ENCODE results near the gene KCNK18.
"Not testable (repeated sequence)": the region's sequence is repeated elsewhere in the genome, so short reads cannot be mapped to it uniquely, and the experiment has no call there.

DNA sequence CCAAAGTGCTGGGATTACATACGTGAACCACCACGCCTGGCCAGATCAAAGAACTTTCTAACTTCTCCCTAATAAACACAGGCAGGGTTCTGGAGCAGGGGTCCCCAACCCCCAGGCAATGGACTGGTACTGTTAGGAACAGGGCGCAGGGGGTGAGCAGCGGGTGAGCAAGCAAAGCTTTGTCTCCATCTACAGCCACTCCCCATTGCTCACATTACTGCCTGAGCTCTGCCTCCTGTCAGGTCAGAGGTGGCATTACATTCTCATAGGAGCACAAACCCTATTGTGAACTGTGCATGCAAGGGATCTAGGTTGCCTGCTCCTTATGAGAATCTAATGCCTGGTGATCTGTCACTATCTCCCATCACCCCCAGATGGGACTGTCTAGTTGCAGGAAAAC, 11.5 kb upstream of the KCNK18 start:
- TF ChIP-seq, protein P1, sequence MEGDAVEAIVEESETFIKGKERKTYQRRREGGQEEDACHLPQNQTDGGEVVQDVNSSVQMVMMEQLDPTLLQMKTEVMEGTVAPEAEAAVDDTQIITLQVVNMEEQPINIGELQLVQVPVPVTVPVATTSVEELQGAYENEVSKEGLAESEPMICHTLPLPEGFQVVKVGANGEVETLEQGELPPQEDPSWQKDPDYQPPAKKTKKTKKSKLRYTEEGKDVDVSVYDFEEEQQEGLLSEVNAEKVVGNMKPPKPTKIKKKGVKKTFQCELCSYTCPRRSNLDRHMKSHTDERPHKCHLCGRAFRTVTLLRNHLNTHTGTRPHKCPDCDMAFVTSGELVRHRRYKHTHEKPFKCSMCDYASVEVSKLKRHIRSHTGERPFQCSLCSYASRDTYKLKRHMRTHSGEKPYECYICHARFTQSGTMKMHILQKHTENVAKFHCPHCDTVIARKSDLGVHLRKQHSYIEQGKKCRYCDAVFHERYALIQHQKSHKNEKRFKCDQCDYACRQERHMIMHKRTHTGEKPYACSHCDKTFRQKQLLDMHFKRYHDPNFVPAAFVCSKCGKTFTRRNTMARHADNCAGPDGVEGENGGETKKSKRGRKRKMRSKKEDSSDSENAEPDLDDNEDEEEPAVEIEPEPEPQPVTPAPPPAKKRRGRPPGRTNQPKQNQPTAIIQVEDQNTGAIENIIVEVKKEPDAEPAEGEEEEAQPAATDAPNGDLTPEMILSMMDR (conservative IDR thresholded peaks at IDR 0.05; ENCODE audit: low read length), result not testable (repeated sequence)
- not testable (repeated sequence) for TF ChIP-seq EZH2phosphoT487 (IDR thresholded peaks at IDR 0.05; ENCODE audit: borderline replicate concordance, low read depth, low read length)
